LNCAP (cell line): ENCODE data around the gene FAM117A.

ENCODE experiments used
- TF ChIP-seq, protein P1 (sequence below): fragments of 450-650 bp; IDR thresholded peaks from 2 replicates; pipeline ENCODE4 v1.5.1; 2017; ENCODE audit warnings: mild to moderate bottlenecking

The FAM117A gene

GRCh38 chr17:49760932-49761558, 2.9 kb downstream of the FAM117A start:
- TF ChIP-seq, protein P1, sequence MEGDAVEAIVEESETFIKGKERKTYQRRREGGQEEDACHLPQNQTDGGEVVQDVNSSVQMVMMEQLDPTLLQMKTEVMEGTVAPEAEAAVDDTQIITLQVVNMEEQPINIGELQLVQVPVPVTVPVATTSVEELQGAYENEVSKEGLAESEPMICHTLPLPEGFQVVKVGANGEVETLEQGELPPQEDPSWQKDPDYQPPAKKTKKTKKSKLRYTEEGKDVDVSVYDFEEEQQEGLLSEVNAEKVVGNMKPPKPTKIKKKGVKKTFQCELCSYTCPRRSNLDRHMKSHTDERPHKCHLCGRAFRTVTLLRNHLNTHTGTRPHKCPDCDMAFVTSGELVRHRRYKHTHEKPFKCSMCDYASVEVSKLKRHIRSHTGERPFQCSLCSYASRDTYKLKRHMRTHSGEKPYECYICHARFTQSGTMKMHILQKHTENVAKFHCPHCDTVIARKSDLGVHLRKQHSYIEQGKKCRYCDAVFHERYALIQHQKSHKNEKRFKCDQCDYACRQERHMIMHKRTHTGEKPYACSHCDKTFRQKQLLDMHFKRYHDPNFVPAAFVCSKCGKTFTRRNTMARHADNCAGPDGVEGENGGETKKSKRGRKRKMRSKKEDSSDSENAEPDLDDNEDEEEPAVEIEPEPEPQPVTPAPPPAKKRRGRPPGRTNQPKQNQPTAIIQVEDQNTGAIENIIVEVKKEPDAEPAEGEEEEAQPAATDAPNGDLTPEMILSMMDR: no peak

DNA sequence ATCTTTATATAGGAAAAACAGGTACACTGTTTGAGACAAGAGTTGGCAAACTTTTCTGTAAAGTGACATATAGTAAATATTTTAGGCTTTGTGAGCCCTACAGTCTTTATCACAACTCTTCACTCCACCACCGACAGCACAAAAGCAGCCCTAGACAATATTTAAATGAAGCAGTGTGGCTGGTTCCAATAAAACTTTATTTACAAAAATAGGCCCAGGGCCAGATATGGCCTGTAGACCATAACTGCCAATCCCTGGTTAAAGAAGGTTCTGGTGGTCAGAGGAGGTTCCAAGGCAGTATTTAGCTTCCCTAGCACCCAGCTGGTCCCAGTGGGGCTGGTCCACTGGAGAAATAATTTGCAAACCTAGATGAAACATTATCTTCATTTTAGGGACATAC, 3.6 kb downstream of the FAM117A start:
- TF ChIP-seq, protein P1: no peak

DNA sequence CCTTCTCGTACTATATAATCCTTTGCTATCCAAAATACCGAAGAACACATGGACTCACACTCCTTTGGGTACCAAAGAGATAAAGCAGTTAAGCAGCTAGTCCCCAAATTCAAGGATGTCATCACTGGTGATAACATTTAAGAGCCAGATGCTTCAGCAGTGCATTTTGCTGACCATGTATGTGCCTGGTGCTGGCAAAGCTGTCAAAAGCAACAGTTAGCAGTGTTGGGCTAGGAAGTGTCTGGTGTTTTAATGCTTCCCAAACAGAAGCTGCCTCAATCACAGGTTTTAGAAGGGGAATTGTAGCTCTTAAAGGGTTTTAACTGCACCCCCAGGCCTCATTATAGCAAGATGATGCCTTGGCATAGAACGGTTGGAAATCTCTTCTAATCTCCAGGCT, 4.7 kb downstream of the FAM117A start:
- TF ChIP-seq, protein P1: no peak

DNA sequence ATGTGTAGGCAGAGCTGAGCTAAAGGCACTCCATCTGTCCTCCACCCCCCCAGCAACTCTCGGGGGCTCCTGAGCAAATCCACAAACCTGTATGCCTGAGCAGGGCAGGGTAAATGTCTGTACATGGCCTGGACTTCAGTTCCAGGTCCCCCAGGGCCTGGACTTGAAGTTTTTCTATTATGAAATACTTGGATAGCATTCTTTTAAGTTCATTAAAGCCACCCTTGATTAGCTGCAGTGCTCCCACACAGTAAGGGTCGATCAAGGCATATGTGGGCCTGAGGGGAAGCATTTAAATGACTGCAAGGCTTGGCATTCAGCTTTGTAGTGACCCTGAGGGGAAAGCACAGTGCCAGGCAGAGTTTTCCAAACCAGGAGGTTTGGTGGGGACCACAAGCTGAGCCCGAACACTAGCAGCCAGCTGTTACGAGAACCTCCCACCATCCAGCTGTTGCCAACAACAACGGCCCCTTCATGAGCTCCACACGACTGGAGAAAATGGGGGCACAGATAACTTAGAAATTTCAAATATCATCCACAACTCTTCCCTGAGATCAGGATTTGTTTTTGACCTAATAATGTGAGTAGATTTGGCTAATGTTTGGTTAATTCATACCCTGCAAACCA, 6.7 kb downstream of the FAM117A start:
- TF ChIP-seq, protein P1: no peak

- TF ChIP-seq, protein P1: no peak
Observed at GRCh38 chr17:49756323-49757150, 7.4 kb downstream of the FAM117A start.

- TF ChIP-seq, protein P1: no peak
Observed at GRCh38 chr17:49755663-49756283, 8.2 kb downstream of the FAM117A start.

GRCh38 chr17:49753959-49754391, 10.0 kb downstream of the FAM117A start:
- TF ChIP-seq, protein P1: no peak
